GM18867 (cell line): Measurements from ENCODE around the gene DOCK9.
A peak's percentile ranks its signal among the peaks of the same experiment; 100 is the strongest.

Experiments
- ATAC-seq: cut with Tn5 transposase; IDR thresholded peaks from one replicate; pipeline ENCODE4 v1.9.1; 2021; ENCODE audit warnings: mild to moderate bottlenecking, moderate library complexity; ENCODE audit not compliant: unreplicated experiment

Gene DOCK9

DNA sequence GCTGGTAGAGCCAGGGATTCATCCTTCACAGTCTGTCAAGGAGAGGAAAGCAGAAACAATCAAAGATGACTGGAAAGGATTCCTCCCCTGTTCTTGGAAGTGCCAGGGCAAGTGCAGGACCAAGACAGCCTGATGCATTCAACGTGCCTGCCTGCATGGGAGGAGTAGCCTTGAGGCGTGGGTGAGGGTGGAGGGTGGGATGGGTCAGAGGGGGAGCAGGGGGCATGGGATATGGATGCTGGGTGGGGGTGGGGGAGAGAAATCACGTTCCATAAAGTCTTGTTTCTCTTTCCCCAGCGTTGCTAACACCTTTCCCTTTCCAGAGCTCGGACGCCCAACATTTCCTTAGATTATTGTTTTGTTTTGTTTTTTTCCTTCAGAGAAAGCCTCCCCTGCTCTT is 117.4 kb downstream of the DOCK9 start:
- no peak for ATAC-seq

DNA sequence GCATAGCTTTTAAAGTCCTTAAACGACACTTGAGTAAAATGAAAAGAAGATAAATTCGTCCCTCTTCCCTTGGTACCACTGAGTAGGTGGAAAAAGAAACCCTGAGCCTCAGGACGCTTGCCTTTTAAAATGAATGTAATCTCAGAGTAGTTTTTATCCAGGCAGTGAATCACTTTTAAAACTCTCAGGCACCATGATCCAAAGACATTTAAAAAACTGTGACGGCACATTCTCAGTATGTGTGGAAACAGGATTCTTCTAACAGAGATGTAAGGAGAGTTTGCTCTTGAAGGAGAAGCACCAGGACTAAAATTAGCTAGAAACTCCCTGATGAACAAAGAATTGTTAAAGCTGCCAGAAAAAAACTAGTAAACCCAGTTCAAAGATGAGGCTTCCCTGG is 119.7 kb downstream of the DOCK9 start:
- ATAC-seq = no peak

- no peak for ATAC-seq
Measured at GRCh38 chr13:98856983-98857382, 120.9 kb downstream of the DOCK9 start.

DNA sequence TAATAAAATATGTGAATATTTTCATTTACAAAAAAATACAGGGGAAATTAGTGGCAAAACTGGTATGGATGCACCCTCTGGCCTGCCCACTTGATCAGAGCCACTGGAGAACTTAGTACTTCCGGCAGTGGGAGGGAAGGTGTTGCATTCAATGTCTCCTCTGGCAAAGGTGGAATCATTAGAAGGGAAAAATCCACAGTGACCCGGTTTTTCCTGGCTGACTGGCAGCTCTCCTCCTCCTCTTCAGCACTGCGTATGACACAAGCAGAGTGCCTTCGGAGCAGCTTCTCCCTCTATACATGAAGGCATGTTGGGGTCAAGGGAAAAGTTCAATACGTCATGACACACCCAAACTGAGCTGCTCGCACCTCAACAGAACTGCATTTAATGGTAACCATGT is 123.4 kb downstream of the DOCK9 start:
- ATAC-seq = no peak

- peak; percentile 100 for ATAC-seq
Measured at GRCh38 chr13:98853771-98854221, 124.1 kb downstream of the DOCK9 start.

GRCh38 chr13:98851276-98851675 is 126.6 kb downstream of the DOCK9 start:
- ATAC-seq = no peak

GRCh38 chr13:98848746-98849145 is 129.1 kb downstream of the DOCK9 start:
- ATAC-seq = no peak

- no peak for ATAC-seq
Measured at GRCh38 chr13:98847780-98848179, 130.1 kb downstream of the DOCK9 start.

- no peak for ATAC-seq
Measured at GRCh38 chr13:98846986-98847385, 130.9 kb downstream of the DOCK9 start.

DNA sequence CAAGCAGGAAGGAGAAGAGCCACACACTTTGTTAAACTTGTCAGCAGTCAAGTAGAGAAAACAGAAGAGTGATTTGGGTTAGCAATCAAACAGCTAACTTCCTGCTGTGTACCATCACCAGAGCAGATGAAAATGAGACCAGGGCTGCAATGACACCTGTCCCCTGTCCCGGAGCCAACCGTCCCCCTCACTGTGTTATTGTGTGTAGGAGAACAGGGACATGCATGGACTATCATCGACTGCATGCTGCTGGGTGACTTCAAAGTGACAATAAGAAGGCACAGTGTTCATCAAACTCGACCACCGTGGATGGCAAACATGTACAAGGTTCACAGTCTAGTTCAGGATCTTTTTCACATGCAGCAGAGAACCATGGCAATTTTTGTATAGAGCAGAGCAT is 131.3 kb downstream of the DOCK9 start:
- ATAC-seq = no peak

GRCh38 chr13:98845742-98846141 is 132.1 kb downstream of the DOCK9 start:
- ATAC-seq = no peak

DNA sequence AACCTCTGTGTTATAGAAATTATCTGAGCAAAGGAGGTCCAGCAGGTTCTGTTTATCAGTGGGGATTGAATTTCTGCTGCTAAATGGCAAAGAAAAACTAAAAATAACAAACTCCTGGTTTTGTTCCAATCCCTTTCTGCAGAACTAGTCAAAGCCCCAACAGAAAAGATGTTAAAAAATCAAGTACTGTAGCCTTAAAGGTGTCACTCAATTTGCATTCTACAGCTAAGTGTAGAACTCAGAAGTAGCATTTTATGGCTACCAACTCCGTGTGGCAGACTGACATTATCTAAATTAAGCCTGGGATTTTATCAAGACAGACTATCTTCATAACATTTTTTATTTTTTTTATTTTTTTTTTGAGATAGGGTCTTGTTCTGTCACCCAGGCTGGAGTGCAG is 133.8 kb downstream of the DOCK9 start:
- ATAC-seq = no peak

DNA sequence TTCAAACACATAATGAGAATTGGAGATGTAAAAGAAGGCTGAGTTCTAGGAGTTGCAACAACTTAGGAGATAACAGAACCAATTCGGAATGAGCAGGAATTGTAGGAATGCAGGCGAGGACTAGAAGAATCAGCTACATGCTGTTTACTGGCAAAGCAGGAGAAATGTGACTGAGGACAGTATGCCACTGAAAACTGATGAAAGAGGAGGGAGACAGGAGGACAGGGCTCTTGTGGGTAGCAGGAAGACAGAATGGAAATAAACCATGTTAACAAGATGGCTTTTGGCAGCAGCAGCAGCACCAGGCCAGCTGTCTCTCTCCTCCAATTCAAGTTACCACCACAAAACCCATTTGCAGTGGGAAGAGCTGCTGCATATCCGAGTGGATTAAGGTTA is 134.4 kb downstream of the DOCK9 start:
- ATAC-seq = no peak

DNA sequence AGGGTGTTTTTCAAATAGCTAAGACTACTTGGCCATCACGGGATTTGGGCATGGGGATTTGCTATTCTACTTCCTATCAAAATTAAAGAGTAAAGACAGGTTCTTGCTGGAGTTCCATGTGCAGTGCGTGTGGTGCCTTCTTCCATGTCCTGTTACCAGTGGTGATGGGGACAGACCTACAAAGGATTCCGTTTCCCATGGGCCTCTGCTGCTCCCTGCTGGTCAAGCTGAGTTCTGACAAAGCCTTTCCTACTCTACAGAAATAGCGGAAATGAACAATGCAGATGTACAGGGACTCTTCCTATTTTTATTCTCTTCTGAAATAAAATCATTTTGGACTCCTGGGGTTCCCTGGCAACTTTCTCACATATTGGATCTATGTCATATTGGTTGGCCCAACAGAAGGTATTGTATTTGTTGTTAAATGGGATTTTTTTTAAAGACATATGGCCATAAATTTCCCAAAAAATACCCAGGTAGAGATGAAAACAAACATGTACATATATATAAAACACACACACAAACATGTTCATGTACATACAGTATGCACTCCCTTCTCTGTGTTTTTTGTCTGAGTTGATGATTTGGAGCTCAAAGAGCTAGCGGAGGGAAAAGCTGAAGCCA is 134.9 kb downstream of the DOCK9 start:
- peak; percentile 92 for ATAC-seq

GRCh38 chr13:98842070-98842469 is 135.8 kb downstream of the DOCK9 start:
- no peak for ATAC-seq

GRCh38 chr13:98839856-98840769 is 137.8 kb downstream of the DOCK9 start:
- ATAC-seq = peak; percentile 91

GRCh38 chr13:98838776-98839175 is 139.1 kb downstream of the DOCK9 start:
- no peak for ATAC-seq

DNA sequence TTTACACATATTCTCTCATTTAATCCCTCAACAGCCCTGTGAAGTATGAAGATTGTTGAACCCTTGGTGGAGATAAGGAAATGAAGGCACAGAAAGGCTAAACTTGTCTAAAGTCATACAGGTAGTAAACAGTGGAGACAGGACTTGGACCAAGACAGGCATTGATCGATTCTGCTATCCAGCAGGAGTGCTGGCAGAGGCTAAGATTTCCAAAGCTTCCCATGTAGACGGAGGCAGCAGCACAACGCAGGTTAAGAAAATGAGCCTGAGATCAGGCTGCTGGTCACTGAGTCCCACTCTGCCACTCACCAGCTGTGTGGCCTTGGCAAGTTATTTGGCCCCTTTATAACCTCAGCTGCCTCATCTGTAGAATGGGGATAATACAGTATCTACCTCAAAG is 140.0 kb downstream of the DOCK9 start:
- ATAC-seq = no peak

DNA sequence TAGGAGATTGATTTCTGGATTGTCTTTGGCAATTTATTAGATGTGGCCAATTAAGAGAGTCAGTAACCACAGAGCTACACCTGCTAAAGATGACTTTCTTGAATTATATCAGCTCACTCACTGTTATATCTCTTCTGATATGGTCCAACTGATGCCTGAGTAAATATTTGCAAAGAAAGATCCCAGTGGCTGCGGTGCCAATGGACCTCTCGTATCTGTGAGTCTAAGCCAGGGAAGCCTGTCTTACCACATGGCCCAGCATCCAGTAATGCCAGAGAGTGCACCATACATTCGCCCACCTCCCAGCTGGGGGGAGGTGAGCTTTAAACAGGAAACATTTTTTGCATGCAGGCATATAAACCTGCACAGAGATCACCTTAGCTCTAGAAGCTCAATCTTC is 142.7 kb downstream of the DOCK9 start:
- ATAC-seq = no peak

- no peak for ATAC-seq
Measured at GRCh38 chr13:98834254-98834960, 143.5 kb downstream of the DOCK9 start.

DNA sequence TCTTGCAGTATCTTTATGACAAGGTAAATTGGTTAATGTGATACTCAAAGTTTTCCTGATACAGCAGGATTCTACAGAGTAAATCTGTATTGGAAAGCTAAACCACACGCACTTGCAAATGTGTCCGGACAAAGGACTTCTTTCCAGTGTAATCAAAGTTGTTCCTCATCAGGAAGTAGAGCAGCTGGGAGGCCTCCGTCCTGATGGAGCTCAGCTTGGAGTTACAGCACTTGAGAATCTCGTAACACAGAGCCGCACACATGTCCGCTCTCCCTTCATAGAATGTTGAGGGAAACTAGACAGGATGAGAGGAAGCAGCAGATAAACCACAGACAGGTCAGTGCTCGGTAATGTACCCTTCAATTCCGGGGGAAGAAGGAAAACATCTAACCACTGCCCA is 146.6 kb downstream of the DOCK9 start:
- ATAC-seq = no peak

DNA sequence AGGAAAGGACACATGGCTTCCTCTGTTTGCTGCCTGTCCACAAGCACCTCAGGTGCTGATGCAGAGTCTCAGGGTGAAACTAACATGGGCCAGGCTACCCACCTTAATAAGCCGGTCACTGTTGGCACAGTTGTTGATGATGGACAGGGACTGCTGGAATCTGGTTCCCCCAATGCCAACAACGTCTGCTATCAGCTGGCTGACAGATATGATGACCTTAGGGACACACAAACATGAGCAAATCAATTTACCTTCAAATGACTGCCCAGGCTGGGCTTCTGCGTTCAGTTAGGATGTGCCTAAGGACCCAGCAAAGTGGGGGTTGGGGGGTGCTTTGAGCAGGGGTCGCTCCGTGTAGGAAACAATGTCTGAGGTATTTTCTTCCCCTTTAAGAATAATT is 148.3 kb downstream of the DOCK9 start:
- ATAC-seq = no peak
